Measurements from ENCODE around the gene DROSHA.
"Not testable (repeated sequence)": the region's sequence is repeated elsewhere in the genome, so short reads cannot be mapped to it uniquely, and the experiment has no call there.

The DROSHA gene, protein sequence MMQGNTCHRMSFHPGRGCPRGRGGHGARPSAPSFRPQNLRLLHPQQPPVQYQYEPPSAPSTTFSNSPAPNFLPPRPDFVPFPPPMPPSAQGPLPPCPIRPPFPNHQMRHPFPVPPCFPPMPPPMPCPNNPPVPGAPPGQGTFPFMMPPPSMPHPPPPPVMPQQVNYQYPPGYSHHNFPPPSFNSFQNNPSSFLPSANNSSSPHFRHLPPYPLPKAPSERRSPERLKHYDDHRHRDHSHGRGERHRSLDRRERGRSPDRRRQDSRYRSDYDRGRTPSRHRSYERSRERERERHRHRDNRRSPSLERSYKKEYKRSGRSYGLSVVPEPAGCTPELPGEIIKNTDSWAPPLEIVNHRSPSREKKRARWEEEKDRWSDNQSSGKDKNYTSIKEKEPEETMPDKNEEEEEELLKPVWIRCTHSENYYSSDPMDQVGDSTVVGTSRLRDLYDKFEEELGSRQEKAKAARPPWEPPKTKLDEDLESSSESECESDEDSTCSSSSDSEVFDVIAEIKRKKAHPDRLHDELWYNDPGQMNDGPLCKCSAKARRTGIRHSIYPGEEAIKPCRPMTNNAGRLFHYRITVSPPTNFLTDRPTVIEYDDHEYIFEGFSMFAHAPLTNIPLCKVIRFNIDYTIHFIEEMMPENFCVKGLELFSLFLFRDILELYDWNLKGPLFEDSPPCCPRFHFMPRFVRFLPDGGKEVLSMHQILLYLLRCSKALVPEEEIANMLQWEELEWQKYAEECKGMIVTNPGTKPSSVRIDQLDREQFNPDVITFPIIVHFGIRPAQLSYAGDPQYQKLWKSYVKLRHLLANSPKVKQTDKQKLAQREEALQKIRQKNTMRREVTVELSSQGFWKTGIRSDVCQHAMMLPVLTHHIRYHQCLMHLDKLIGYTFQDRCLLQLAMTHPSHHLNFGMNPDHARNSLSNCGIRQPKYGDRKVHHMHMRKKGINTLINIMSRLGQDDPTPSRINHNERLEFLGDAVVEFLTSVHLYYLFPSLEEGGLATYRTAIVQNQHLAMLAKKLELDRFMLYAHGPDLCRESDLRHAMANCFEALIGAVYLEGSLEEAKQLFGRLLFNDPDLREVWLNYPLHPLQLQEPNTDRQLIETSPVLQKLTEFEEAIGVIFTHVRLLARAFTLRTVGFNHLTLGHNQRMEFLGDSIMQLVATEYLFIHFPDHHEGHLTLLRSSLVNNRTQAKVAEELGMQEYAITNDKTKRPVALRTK (N-terminal part only)

DNA sequence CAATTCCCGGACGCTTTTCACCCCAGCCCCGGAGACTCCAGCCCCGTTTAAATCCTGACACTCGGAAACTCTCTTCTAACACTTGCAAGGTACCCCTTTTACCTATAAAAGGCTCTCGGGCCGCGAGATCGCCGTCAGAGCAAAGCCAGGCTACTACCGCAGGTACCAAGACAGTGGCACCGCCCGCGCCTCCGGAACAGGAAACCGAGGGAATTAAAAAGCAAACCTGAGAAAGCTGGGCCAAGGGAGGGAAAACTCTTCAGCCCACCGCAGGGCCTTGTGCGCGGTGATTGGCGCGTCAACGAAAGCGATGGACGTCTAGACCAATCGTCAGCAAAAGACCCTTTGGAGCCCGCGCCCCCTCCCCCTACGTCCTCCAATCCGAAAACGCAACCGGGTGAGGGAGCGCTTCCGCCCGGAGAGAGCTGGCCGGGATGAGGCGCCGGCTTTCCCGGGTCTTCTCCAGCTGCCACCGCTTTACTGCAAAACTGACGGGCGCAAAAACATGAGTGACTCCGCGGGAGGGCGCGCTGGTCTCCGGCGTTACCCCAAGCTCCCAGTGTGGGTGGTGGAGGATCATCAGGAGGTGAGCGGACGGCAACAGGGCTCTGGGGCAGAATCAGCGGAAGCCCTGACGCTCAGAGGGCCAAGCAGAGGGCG is at the start of gene DROSHA, which contains the start of gene C5orf22:
Gene DROSHA (minus strand): TSS at position 206 of the 660 bp plus-strand sequence. CDS start 3,034 bp downstream, outside the sequence.
Gene C5orf22 (plus strand): TSS at position 414 of the 660 bp plus-strand sequence. CDS start 92 bp downstream, at position 506.
- FAIRE-seq = peak; percentile 94
- DNase-seq (ENCODE audit: low spot score) = peak; percentile 94

DNA sequence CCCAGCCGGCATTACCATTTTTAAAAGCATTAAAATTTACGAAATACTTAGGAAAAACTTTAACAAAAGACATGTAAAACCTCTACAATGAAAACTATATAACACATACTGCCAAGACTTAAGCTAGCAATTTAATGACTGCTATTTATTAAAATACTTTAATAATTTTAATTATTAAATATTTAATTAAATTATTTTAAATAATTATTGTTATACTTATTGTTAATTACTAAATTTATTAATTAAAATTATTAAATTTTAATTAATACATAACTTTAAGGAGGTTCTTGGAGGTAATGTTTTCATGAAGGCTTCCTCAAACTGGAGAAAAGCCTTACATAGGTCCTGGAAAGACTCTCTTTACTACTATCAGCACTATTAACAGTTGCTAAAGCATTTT is 47.7 kb upstream of the DROSHA start:
- DNase-seq (ENCODE audit: low spot score) = no peak
- peak; percentile 73 for FAIRE-seq

DNA sequence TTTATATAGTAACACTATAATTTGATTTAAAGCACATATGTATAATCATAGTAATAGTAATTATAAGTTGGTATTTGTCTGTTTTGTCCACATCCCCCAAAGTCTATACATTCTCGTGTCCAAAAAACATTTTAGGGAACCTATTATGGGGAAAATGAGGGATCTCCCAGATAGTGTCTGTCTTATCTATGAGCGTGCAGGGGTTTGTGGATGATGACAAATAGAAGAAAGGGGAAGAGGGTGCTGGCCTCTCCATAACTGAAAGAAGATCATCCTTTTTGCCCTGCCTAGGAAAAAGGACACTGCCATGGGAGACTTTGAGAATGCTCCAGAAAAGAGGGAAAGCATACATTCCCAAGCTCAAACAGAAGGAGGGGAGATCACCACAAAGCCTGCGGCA is 45.5 kb upstream of the DROSHA start:
- no peak for DNase-seq (ENCODE audit: low spot score)
- no peak for FAIRE-seq

DNA sequence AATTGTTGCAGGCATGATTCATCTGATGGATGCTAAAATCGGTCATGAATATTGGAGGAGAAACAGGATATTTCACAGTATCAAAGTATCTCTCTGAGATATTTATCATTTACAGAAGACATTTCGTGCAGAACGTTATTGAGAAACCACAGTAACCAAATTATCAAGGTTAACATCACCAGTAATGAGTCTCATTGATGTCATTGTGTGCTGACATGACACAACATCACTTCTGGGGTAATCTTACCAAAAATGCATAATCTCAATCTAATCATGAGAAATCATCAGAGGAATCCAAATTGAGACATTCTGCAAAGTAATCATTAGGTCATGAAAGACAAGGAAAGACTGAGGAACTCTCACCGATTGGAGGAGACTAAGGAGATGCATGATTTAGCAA is 42.9 kb upstream of the DROSHA start:
- no peak for FAIRE-seq

DNA sequence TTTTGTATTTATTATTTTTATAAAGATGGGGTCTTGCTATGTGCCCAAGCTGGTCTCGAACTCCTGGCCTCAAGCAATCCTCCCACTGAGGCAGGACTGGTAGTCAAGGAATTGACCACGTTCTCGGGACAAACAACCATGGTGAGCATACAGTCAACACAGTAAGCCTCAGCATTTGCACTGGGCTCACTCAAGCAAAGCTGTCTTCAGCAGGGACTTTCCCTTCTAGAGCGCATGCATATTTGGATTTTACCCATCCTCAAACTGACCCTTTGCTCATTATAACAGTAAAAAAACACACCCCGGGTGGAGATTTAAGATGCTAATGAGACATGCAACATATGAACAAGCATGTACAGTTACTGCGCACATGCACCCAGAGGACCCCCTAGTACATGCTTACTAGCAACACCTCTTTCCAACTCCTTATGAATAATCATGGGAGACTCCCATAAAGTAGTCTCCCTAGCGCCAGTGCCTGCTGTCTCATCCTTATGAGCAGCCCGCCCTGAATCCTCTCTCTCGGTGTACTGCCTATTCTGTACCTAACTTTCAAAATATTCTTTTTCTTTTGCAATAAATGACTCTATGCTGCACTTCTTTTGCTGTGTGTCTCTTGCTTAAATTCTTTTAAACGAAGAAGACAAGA is 41.7 kb upstream of the DROSHA start:
- DNase-seq (ENCODE audit: low spot score) (no peak), FAIRE-seq (no peak)

More for the DNA sequence above, 42.9 kb upstream of the DROSHA start:
- no peak for DNase-seq (ENCODE audit: low spot score)

DNA sequence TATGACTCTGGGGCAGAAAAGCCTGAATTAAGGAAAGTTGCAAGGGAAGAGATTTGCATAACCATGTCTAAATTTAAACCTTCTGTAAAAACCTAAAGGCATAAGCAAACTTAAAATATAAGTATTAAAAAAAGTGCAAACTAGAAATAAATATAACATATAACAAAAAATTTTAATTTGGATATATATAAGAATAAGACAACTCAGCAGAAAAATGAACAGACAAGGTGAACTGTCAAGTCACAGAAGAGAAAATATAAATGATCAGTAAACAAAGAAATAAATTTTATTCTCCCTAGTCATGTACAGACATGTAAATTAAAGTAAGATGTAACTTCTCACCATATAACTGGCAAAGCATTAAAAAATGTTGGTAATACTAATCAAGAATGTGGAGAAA is 37.2 kb upstream of the DROSHA start:
- DNase-seq (ENCODE audit: low spot score) (no peak), FAIRE-seq (no peak)

DNA sequence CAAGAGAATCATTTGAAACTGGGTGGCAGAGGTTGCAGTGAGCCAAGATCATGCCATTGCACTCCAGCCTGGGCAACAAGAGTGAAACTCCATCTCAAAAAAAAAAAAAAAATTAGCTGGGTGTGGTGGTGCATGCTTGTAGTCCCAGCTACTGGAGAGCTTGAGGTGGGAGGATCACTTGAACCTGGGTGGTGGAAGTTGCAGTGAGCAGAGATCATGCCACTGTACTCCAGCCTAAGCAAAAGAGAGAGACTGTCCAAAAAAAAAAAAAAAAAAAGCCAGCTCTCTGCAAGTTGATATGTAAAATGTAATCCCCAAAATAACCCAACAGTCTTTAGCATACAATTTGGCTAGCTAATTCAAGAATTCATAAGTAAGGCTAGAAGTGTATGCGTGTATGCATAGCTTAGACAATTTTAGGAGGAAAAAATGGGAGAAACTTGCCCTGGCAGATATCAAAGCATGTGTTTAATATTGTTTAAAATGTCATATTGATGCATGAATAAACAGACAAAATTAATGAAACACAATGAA is 36.5 kb upstream of the DROSHA start:
- FAIRE-seq = no peak

DNA sequence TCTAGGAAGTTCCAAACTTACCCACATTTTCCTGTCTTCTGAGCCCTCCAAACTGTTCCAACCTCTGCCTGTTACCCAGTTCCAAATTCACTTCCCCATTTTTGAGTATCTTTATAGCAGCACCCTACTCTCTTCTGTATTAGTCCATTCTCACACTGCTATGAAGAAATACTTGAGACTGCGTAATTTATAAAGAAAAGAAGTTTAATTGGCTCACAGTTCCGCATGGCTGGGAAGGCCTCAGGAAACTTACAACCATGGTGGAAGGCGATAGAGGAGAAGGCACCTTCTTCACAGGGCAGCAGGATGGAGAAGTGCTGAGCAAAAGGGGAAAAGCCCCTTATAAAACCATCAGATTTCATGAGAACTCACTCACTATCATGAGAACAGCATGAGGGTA is 34.5 kb upstream of the DROSHA start:
- FAIRE-seq; DNase-seq (ENCODE audit: low spot score): not testable (repeated sequence)

More for the DNA sequence above, 36.5 kb upstream of the DROSHA start:
- no peak for DNase-seq (ENCODE audit: low spot score)

DNA sequence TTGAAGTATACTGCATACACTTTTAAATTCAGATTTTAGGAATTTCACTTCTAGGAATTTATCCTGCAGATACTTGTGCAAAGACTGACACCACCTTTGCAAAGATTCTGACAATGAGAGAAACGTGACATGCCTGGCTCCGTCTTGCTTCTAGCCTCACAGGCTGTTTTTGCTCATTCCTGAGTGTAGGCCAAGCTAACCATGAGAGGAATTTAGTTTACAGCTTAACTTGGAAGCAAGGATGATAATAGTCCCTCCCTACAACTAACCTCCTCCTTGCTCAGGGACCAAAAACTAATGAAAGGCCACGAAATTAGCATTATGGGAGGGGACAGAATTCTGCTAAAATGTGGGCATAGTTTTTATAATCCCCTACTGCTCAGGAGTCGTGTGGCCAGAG is 31.3 kb upstream of the DROSHA start:
- FAIRE-seq (no peak), DNase-seq (ENCODE audit: low spot score) (no peak)

DNA sequence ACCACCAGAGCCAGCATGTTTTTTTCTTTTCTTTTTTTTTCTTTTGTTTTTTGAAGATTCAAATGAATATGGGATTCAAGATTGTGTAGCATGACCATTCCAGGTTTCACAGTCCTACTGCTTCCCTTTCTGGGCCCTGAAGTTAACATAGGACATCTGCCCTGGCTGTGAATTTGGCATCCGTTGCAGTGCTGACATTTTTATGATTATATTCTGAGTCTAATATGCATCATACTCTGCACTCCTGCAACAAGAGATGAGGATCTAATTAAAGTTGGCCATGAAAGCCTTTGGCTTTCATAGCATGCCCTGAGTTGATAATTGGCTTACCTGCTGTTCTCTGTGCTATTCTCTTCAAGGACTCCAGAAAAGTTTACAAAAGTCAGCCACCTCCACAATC is 30.1 kb upstream of the DROSHA start:
- DNase-seq (ENCODE audit: low spot score) (no peak), FAIRE-seq (no peak)

DNA sequence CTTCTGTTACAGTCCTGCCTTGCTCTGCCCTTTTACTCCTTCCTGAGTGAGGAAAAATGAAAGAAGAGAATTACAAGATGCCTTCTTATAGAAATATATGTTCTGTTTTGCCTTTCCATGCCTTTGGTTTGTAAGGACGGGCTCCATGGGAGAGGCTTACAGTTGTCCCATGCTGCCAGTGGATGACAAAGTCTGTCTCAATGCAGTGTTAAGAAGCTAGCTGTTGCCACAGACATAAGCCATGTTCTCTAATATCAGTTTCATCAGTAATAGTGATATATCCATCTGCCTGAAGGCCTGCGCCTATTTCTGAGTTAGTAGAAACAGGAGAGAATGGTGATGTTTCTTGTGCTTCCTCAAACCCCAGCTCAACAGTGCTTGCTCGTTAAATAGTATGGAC is 28.0 kb upstream of the DROSHA start:
- DNase-seq (ENCODE audit: low spot score) (no peak), FAIRE-seq (no peak)

DNA sequence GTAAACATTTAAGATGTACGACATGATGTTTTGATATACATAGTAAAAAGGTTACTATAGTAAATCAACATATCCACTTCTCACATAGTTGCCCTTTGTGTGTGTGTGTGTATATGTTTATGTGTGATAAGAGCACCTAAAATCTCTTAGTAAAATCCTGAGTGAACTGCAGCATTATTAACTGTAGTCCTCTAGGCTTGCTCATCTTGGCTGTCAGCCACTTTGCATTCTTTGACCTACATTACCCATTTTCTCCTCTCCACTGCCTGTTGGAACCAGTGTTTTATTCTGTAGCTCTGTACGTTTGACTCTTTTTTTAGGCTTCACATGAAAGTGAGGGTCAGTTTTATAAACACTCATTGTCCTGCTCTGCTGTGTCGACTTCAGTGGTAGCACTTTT is 24.6 kb upstream of the DROSHA start:
- DNase-seq (ENCODE audit: low spot score) (no peak), FAIRE-seq (no peak)

DNA sequence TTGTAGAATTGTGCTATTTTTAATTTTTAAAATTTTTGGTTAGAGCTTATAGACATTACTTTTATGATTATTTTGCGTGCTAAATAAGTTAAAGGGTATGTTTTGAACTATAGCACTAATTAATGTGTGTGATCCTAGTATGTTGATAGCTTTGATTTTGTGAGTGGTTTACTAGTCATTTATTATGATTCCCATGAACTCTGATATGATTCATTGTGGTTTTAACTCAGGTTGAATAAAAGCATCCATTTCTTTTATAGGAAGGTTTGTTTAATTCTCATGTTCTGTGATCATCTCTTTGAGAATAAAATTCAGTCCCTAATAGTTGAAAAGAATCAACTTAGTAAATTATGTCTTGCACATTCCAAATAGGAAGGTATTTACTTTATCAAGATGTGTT is 22.7 kb upstream of the DROSHA start:
- FAIRE-seq (peak; percentile 58), DNase-seq (ENCODE audit: low spot score) (no peak)

DNA sequence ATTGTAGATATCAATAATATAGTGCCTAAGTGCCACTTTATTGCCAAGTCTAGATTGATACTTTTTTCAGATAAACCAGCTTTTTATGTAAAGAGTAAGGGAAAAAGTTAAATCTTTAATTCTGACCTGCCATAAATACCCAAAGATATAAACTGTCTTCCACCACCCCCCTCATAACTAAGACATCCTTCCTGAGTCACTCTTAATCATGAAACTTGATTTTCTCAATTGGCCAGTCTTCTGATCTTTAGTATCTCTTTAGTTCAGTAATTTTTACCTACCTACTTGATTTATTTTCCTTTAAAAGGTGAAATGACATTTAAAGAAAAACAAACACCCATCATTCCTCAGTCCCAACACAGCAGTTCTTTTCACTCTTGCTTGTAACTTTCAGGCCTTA is 22.0 kb upstream of the DROSHA start:
- no peak for DNase-seq (ENCODE audit: low spot score)
- peak; percentile 42 for FAIRE-seq

DNA sequence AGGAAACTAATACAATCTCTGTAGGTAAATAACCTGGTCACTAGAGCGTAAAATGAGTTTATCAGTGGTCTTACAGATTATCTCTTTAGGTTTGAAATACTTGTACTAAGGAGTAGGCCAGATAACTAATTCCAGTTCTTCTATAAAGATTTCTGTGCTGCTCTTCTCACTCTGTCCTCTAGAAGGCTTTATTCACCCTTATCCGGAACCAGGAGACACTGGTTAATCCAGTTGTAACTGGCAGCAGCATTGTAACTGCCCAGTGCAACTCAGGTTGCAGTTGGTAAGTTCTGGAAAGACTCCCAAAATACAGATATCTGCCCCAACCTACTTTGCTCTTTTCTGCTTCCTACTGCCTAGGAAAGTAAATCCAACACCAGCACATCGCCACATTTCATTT is 20.0 kb upstream of the DROSHA start:
- FAIRE-seq (no peak), DNase-seq (ENCODE audit: low spot score) (no peak)

DNA sequence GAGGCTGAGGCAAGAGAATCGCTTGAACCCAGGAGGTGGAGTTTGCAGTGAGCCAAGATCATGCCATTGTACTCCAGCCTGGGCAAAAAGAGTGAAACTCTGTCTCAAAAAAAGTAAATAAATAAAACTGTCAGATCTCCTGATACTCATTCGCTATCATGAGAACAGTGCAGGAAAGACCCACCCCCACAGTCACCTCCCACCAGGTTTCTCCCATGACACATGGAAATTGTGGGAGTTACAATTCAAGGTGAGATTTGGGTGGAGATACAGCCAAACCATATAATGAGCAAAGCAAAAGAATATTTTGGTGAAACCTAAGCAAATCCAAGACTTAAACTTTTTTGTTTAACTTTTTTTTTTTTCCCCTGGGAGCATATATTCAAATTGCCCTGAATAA is 17.2 kb upstream of the DROSHA start:
- FAIRE-seq = not testable (repeated sequence)

DNA sequence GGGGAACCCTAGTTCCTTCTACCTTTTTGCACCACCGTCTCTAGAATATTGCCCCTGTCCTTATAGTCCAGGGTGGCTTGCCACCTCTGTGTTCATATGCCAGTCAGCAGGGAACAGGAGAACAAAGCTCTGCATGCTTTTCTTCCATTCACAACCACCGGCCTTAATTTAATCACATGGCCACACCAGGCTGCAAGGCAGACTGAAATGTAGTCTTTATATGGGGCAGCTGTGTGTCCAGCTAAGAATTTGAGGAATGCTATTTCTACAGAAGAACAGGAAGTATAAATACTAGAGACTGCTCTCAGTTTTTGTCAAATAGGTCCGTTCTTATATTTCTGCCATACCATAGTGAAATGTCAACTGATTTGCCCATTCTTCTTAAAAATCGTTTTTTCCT is 6.0 kb upstream of the DROSHA start:
- no peak for FAIRE-seq
- no peak for DNase-seq (ENCODE audit: low spot score)

More for the DNA sequence above, 17.2 kb upstream of the DROSHA start:
- not testable (repeated sequence) for DNase-seq (ENCODE audit: low spot score)

DNA sequence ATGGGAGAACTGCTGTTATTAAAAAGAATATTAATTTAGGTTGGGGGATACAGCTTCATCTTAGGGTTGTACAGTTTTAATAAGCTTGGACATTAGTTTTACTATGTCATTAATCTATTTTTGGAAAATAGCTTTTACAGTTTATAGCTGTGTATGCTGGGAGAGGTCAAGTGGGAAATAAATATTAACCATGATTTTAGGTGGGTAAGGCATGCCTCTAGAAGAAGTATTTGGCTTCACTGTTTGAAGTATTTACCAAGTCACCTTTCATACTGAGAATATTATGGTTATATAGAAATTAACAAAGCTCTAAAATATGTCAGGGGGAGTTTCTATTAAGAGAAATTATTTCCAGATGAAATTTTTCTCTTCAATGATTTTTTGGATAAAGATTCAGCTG is 5.5 kb upstream of the DROSHA start:
- DNase-seq (ENCODE audit: low spot score) (no peak), FAIRE-seq (no peak)

DNA sequence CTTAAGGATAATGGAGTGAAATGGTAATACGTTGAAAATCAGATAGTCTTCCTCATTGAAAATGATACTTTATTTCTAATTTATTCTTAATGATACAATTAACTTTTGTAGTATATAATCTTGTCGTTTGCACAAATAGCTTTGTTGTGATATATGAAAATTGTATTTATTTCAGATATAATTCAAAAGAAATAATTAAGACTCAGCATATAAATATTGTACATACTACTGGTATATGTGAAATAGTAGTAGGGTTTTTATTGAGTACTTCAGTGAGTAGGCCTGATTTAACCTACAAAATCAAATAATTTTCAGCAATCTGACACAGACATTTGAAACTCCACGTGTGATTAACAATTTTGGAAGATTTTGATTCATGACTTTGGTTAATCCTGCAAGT is 5.0 kb upstream of the DROSHA start:
- no peak for FAIRE-seq
- DNase-seq (ENCODE audit: low spot score) = no peak

DNA sequence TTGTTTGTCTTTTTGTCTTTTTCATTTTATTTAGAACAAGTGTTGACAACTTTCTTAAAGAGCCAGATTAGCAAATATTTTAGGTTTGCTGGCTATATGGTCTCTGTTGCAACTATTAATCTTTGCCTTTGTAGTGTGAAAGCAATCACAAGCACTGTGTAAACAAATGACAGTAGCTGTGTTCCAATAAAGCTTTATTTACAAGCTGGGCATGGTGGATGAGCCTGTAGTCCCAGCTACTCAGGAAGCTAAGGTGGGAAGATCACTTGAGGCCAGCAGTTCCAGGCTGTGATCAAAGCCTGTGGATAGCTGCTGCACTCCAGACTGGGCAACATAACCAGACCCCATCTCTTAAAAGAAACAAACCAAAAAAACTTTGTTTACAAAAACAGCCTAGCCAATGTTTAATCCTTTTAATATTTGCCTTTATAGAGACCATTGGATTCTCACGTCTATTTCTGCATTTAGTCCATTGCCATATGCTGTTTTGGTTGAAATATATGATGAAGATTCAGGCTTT is 2.7 kb upstream of the DROSHA start:
- DNase-seq (ENCODE audit: low spot score) (no peak), FAIRE-seq (no peak)

All from RCC 7860 (cell line).